Embryonic facial prominence (tissue), 1 donor: Measurements from ENCODE around the gene BLVRB.
A peak's percentile ranks its signal among the peaks of the same experiment; 100 is the strongest.
"Not testable (repeated sequence)": the region's sequence is repeated elsewhere in the genome, so short reads cannot be mapped to it uniquely, and the experiment has no call there.

Source experiments
- DNase-seq: peaks from one replicate; pipeline ENCODE4 v3.0.0-alpha.2; 2016; ENCODE audit errors: extremely low spot score

The BLVRB gene

GRCh38 chr19:40449506-40449905, 16.0 kb downstream of the BLVRB start:
- DNase-seq, result no peak

GRCh38 chr19:40446263-40446784, 19.2 kb downstream of the BLVRB start:
- DNase-seq, result no peak

DNA sequence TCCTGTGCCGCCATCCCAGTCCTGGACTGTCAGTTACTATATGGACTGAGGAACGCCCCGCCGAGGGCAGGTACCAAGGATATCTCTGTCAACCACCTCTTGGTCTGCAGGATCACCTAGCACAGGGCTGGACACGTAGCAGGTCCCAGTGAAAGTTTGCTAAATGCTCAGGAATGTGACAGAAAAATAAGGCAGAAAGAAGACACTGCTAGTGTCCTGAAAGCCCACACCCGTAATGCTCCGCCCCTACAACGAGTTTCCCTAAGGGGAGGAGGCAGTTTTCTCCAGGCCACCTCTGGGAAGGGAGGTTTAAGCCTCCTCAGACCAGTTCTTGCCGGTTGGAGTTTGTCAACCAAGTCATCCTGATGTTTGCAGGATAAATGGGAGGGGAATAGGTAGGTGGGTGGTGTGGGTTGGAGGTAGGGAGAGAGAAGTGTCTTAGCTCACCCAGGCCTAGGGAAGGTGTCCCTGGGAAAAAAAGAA, 19.7 kb downstream of the BLVRB start:
- no peak for DNase-seq

GRCh38 chr19:40444825-40445312, 20.7 kb downstream of the BLVRB start:
- DNase-seq, result no peak

DNA sequence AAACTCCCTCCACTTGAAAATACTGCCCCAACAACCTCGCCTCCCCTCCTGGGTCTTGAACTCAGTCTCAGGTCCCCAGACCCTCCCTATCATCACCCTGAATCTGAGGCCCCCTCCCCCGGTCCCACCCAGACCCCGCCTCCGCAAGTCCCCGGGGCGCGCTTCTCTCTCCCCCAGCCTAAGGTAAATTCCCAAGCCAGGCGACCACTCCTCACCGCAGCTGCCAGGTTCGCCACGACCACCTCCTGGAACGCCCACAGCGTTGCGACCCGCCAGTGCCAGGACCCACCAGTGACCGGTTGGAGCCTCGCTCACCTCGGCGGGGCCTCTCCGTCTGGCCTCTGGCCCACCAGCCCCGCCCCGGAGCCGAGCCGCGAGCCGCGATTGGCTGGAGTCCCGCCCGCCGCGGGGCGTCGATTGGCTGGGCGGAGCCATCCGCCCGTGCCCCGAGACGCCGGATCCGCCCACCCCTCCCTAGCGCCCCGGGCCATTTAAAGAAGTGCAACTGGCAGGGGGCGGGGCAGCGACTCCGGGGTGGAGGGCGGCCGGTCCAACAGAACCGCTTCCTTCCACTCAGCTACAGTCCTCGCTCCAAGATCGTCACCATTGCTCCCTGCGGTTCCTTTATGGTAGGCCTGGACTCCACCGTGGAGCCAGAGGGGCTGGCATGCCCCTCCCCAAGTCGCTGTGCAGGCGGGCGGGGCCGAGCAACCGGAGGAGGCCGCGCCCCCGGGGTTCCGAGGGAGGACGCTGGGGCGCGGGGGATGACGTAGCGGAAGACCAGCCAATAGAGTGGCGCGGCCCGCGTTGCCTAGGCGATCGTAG, 21.3 kb downstream of the BLVRB start, which contains the start of gene SERTAD3:
Gene SERTAD3, minus strand, starts transcription at position 336 of the 825 bp plus-strand sequence. CDS start 2,255 bp downstream, outside the sequence.
- peak; percentile 95 for DNase-seq

DNA sequence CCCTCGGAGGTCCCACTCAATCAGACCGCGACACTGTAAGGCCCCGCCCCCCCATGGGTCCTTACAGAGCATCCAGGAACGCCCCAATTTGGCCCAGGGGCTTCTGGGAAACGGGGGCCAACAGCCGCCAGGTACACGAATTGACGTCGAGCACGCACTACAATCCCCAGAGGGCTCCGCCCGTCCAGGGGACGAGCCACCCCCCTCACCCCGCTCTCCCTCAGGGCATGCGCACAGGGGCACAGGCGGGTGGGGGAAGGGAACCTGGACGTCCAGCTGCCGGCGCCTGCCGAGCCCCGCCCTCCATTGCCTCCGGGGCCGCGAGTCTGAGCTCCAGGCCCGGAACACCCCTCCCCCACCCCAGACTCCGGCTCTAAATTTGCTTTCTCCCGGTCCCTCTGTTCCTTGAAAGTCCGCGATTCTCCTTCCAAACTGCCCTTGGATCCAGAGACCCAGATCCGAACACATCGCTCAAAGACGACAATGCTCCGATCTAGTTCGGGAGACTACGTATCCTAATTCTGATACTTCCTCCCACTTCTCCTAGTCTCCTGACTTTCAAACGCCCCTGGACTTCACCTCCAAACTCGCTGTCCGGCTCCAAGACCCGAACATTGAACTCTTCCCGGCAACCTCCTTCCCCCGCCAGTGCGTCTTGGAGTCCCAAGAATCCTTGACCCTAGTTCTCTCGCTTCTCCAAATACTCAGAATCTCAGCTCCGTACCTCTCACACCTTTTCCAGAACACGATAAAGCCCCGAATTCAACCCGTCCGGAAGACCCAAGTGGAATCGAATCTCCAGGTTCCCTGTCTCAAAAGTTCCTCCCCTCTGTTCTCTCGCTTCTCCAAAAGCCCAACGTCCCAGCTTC, 22.2 kb downstream of the BLVRB start:
- DNase-seq, result peak; percentile 98

DNA sequence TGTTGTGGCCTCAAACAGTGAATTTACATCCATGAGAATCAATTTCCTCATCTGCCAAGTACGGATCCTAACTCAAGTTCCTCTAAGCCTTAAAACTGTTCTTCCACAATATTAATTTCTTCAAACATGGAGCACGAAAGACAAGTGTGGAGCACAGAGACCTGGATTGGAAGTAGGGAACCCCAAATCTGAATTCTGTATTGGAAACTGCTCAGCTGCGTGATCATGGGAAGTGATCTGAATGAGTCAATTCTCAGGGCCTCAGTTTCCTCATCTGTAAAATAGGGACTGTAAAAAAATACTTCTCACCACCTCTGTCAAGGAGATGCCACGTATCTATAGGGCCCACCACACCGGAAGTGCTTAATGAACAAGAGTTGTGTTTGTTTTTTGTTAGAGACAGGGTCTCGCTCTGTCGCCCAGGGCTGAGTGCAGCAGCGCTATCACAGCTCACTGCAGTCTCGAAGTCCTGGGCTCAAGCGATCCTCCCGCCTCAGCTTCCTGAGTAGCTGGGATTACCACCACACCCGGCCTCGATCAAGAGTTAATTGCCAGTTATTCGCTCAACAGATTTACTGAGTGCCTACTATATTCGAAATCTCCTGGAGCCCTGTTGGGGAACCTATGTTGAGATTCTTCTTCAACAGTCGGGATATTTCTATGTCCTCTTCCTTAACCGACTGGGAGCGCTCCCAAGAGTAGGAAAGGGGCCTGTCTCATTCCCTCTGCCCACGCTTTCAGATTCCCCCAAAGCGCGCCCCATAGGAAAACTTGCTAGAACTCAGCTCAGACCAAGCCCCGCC, 23.0 kb downstream of the BLVRB start:
- DNase-seq, result no peak

DNA sequence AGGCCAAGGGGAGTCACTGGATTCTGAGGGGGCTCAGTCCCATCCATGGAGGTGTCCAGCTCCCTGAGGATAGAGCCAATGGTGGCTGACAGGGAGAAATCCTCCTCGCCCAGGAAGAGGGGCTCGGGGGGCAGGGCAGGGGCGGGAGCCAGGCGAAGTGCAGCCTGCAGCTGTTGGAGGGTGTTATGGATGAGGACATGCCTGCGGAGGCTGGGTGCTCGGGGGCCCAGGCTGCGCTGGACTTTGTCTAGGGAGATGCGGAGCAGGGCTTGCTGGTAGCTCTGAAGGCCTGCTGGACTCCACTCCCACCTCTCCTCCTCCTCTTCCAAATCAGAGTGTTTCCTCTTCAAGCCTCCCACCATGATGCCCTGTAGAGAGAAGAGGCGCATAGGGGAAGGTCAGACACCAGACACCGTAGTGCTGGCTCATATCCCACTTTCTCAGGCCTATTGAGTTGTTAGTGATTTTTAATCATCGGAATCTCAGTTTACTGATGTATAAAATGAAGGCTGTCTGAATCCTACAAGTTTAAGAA, 23.8 kb downstream of the BLVRB start:
- no peak for DNase-seq

DNA sequence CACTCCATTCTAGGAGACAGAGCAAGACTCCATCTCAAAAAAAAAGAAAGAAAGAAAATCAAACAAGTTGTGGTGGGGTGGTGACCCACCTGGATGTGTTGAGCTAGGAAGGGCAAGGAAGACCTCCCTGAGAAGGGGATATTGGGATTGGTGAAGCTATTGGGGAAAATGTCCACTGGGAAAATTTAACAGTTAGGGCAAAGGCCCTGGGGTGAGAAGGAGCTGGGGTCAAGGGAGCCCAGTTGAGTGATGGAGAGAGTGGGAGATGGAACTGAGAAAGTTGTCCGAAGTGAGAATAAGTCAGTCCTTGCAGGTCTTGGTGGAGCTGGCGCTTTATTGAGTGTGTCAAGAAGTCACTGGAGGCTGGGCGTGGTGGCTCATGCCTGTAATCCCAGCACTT, 27.3 kb downstream of the BLVRB start:
- no peak for DNase-seq

GRCh38 chr19:40433391-40434216, 31.9 kb downstream of the BLVRB start:
- peak; percentile 88 for DNase-seq

GRCh38 chr19:40432760-40433159, 32.8 kb downstream of the BLVRB start:
- not testable (repeated sequence) for DNase-seq

DNA sequence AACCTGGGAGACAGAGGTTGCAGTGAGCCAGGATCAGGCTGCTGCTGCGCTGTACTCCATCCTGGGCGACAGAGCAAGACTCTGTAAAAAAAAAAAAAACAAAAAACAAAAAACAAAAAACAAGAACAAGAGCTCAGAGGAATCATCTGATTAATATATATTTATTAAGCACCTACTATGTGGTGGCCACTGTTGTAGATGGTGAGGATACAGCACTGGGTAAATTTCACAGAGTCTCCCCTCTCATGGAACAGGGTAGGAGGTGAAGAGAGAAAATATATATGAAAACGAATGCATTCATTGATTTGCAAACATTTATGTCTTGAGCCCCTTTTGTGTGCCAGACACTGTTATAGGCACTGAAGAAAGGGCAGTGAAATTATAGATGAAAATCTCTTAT, 33.8 kb downstream of the BLVRB start:
- DNase-seq, result no peak

DNA sequence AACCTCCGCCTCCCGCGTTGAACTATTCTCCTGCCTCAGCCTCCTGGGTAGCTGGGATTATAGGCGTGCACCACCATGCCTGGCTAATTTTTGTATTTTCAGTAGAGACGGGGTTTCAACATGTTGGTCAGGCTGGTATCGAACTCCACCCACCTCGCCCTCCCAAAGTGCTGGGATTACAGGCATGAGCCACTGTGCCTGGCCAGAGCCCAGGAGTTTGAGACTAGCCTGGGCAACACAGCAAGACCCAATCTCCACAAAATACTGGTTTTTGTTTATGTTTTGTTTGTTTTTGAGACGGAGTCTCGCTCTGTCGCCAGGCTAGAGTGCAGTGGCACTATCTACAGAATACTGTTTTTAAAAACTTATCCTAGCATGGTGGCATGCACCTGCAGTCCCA, 35.3 kb downstream of the BLVRB start:
- not testable (repeated sequence) for DNase-seq

DNA sequence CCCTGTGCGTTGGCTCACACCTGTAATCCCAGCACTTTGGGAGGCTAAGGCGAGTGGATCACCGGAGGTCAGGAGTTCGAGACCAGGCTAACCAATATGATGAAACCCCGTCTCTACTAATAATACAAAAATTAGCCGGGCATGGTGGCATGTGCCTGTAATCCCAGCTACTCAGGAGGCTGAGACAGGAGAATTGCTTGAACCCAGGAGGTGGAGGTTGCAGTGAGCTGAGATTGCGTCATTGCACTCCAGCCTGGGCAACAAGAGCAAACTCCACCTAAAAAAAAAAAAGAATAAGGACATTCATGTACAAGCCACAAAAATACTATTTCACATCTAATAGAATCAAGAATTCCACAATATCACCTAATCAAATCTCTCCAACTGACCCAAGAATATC, 37.3 kb downstream of the BLVRB start:
- not testable (repeated sequence) for DNase-seq

DNA sequence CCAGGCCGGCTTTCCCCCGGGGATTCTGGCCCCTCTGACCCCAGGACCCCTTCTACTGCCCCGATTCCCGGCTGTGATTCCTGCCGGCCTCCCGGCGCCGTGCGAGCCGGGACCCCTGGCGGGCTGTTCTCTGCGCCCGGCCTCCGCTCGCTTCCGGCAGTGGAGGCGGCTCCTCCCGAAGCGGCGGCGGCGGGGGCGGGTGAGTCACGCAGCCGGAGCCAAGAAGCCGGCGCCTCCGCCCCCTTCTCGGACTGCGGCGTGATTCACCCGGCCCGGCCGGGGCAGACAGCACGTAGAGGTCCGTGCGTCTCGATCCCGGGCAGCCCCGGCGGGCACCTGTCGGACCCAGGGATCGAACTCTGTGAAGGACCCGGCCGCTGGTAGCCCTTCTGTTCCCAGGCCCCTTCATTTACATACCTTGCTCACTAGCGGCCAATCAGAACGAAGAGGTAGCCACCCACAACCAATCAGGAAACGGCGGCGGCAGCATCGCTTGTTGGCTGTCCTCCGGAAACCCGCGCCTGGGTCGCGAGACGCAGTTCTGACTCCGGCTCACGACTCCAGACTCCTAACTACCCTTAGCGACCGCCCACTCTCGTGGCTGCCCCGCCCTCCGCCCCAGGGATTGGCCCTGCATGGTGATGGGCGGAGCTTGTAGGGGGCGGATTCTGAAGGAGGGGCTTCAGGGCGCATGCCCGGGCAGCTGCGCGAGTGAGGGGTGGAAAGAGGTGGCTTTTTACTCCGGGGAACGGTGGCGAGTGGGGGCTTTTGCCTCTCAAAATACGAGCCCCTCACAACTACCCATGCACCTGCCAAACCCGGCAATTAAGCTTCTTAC, 39.9 kb downstream of the BLVRB start, which contains the start of gene SERTAD1:
Gene SERTAD1, minus strand, starts transcription at position 543 of the 838 bp plus-strand sequence. CDS start 2,446 bp downstream, outside the sequence.
- peak; percentile 100 for DNase-seq

GRCh38 chr19:40424637-40425449, 40.7 kb downstream of the BLVRB start:
- DNase-seq, result no peak

- DNase-seq, result no peak
Measured at GRCh38 chr19:40423938-40424337, 41.6 kb downstream of the BLVRB start.
